ENCODE measurements around the gene STX19. TPM values are rescaled to one million over a fixed set of nuclear protein-coding genes. Genes with fewer than 3 reads are reported as not detected.

STX19 gene
- total and polyA plus RNA-seq, 2 of the 13 experiments (the other 11 are each of a cell fraction or from before 2014, with no cell fraction given): not detected

GRCh38 chr3:94062513-94063404 is 34.4 kb upstream of the STX19 start, which contains the start of the genes DHFR2 and NSUN3 (continued):
- TF ChIP-seq ZNF18 (CRISPR knock-in tag; IDR thresholded peaks at IDR 0.05; ENCODE audit: insufficient replicate concordance) (no peak), KLF13 (CRISPR knock-in tag; IDR thresholded peaks at IDR 0.05) (no peak), MXI1 (IDR thresholded peaks at IDR 0.05; ENCODE audit: borderline replicate concordance, low read depth, low read length) (peak; percentile 70; the same call in 1 of the 3 replicates), KDM1A (CRISPR knock-in tag; IDR thresholded peaks at IDR 0.05) (no peak), NFATC3 (CRISPR knock-in tag; IDR thresholded peaks at IDR 0.05) (peak; percentile 87), ZNF276 (CRISPR knock-in tag; IDR thresholded peaks at IDR 0.05; ENCODE audit: low read depth) (no peak), MLXIP (CRISPR knock-in tag; IDR thresholded peaks at IDR 0.05; ENCODE audit: borderline replicate concordance) (0 out of 2 replicates have a peak, but pooled peaks have one; percentile 24), ZBTB43 (CRISPR knock-in tag; conservative IDR thresholded peaks at IDR 0.05) (no peak), ZNF274 (CRISPR knock-in tag; IDR thresholded peaks at IDR 0.05) (peak; percentile 58; the same call in 1 of the 2 replicates), ZMYM3 (CRISPR knock-in tag; IDR thresholded peaks at IDR 0.05) (0 out of 2 replicates have a peak, but pooled peaks have one; percentile 10), CEBPG (CRISPR knock-in tag; IDR thresholded peaks at IDR 0.05) (peak; percentile 40), THAP8 (CRISPR knock-in tag; IDR thresholded peaks at IDR 0.05; ENCODE audit: borderline replicate concordance) (no peak), FIP1L1 (IDR thresholded peaks at IDR 0.05; ENCODE audit: borderline replicate concordance, insufficient read depth, low read depth, low read length) (0 out of 2 replicates have a peak, but pooled peaks have one; percentile 67), ZNF879 (CRISPR knock-in tag; IDR thresholded peaks at IDR 0.05) (no peak), ARID3A (IDR thresholded peaks at IDR 0.05; ENCODE audit: low read depth, low read length) (0 out of 2 replicates have a peak, but pooled peaks have one; percentile 6)
